Activated B cell treated with CpG ODN at 0.5 μM for 24 hours (primary cell): ENCODE measurements around the gene NDOR1. TPM values are rescaled to one million over a fixed set of nuclear protein-coding genes. Genes with fewer than 3 reads are reported as not detected.

Source experiments
- ATAC-seq: fragments of 200-7000 bp; cut with Tn5 transposase; one replicate; pipeline ENCODE4 v1.10.0; 2021; ENCODE audit warnings: low read depth, mild to moderate bottlenecking, moderate library complexity
- CTCF ChIA-PET: fragments of 350-600 bp; sonication (Branson Sonifier 250); formaldehyde crosslinking; loops from one replicate; lab custom pipeline; 2021; ENCODE audit warnings: antibody characterized with exemption; lab: Charles Lee
- POLR2A ChIA-PET: fragments of 350-600 bp; sonication (Branson Sonifier 250); formaldehyde crosslinking; loops from one replicate; lab custom pipeline; 2021; ENCODE audit warnings: antibody characterized with exemption; lab: Charles Lee
- DNase-seq: peaks from one replicate; pipeline ENCODE4 v3.0.0; 2022
- H3K27ac Mint-ChIP-seq: one replicate; pipeline ENCODE4 v1.8.0; 2020; ENCODE audit warnings: mixed read lengths
- H3K27me3 Mint-ChIP-seq: one replicate; pipeline ENCODE4 v1.8.0; 2021; ENCODE audit warnings: mixed read lengths
- H3K36me3 Mint-ChIP-seq: one replicate; pipeline ENCODE4 v1.8.0; 2021; ENCODE audit warnings: low read depth, mixed read lengths
- H3K4me1 Mint-ChIP-seq: one replicate; pipeline ENCODE4 v1.8.0; 2021; ENCODE audit warnings: mixed read lengths
- H3K4me3 Mint-ChIP-seq: one replicate; pipeline ENCODE4 v1.8.0; 2020; ENCODE audit warnings: mild to moderate bottlenecking, mixed read lengths
- H3K9me3 Mint-ChIP-seq: one replicate; pipeline ENCODE4 v1.8.0; 2020; ENCODE audit warnings: mixed read lengths
- intact Hi-C: fragments of 100-400 bp; cut with micrococcal nuclease; formaldehyde crosslinking; loops from one replicate; pipeline ENCODE4 v1.15.1; 2024
- total RNA-seq: library from RNA; stranded (reverse); gene quantifications from 2 replicates; pipeline ENCODE4 v1.2.3, GENCODE V29; 2022
- TF ChIP-seq, protein P1 (sequence below): fragments of 200-600 bp; IDR thresholded peaks from one replicate; pipeline ENCODE4 v1.8.0; 2022; ENCODE audit warnings: antibody characterized with exemption, mild to moderate bottlenecking

The NDOR1 gene
- total RNA-seq, 1 donor from 2014 or later, result 38.7 TPM

- ChIA-PET POLR2A (interaction anchor here (3.3 to 4.1 kb wide), 3 partner anchors 15 to 33 kb away, joined by 40 to 53 read pairs (median 46); partner anchors contain the start of genes ANAPC2, NDOR1, SSNA1 and TMEM203), CTCF (no interaction called here)
- ATAC-seq (no peak), DNase-seq (no peak)
- Mint-ChIP-seq H3K4me3 (peak overlapping the region; percentile 38), H3K27me3 (no peaks in the 10 kb centered on the region), H3K9me3 (no peaks in the 10 kb centered on the region), H3K27ac (no peak overlapping the region), H3K36me3 (peaks cover 4% of the 10 kb centered on the region), H3K4me1 (peaks cover 15% of the 10 kb centered on the region)
- intact Hi-C loops, result loop anchor here (10.0 kb wide), 2 partner anchors 276 to 336 kb away; partner anchors contain the start of genes C8G, FBXW5 and TRAF2
- TF ChIP-seq, protein P1, sequence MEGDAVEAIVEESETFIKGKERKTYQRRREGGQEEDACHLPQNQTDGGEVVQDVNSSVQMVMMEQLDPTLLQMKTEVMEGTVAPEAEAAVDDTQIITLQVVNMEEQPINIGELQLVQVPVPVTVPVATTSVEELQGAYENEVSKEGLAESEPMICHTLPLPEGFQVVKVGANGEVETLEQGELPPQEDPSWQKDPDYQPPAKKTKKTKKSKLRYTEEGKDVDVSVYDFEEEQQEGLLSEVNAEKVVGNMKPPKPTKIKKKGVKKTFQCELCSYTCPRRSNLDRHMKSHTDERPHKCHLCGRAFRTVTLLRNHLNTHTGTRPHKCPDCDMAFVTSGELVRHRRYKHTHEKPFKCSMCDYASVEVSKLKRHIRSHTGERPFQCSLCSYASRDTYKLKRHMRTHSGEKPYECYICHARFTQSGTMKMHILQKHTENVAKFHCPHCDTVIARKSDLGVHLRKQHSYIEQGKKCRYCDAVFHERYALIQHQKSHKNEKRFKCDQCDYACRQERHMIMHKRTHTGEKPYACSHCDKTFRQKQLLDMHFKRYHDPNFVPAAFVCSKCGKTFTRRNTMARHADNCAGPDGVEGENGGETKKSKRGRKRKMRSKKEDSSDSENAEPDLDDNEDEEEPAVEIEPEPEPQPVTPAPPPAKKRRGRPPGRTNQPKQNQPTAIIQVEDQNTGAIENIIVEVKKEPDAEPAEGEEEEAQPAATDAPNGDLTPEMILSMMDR, result no peak
These were observed 15.6 kb downstream of the NDOR1 start for GRCh38 chr9:137221095-137221505.

DNA sequence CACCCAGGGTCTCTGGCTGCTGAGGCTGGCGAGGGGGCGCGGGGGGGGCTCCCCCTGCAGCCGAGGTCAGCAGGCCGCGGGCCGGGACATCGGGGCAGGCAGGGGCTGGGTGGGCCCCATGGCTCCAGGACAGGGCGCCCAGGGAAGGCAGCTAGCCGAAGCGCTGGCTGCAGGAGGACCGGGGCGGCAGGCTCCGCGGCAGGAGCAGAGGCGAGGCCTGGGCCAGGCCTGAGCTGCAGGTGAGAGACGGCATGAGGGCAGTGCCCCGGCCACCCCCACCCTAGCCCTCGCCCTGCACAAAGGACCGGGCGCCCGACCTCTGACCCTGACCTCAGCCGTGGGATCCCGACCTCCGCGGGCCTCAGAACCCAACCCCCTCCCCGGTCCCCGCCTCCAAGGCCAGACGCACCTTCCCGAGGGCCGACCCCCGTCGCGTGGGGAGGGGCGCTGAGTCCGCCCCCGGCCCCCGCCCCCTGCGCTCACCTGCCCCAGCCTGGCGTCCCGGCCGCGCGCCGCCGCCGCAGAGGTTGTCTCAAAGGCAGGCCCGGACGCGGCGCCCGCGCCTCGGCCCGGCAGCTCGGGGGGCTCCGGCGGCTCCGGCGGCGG lies 16.1 kb downstream of the NDOR1 start:
- H3K27me3 Mint-ChIP-seq, result no peaks in the 10 kb centered on the region
- H3K9me3 Mint-ChIP-seq, result no peaks in the 10 kb centered on the region
- POLR2A ChIA-PET, result interaction anchor here (0.5 to 4.1 kb wide), 8 partner anchors 7 to 151 kb away, joined by 3 to 53 read pairs (median 14); partner anchors contain the start of genes ANAPC2, NDOR1, SAPCD2 and SSNA1
- peaks cover 2% of the 10 kb centered on the region for H3K36me3 Mint-ChIP-seq
- DNase-seq, result no peak
- CTCF ChIA-PET, result no interaction called here
- H3K4me1 Mint-ChIP-seq, result peaks cover 15% of the 10 kb centered on the region
- H3K27ac Mint-ChIP-seq, result no peak overlapping the region
- no peak for ATAC-seq
- no peak overlapping the region for H3K4me3 Mint-ChIP-seq
- intact Hi-C loops, result loop anchor here (2.0 to 10.0 kb wide), 4 partner anchors 71 to 431 kb away; partner anchors contain the start of genes C8G, FBXW5, TMEM141 and TRAF2
- TF ChIP-seq, protein P1, result no peak

- no peaks in the 10 kb centered on the region for H3K36me3 Mint-ChIP-seq
- DNase-seq (no peak), ATAC-seq (no peak)
- peak within 1 kb of the TSS; percentile 73 for H3K27ac Mint-ChIP-seq
- no peaks in the 10 kb centered on the region for H3K9me3 Mint-ChIP-seq
- TF ChIP-seq, protein P1, result no peak
- intact Hi-C loops, result loop anchor here (1.0 to 10.0 kb wide), 10 partner anchors 17 to 432 kb away; partner anchors contain the start of genes ANAPC2, C8G, FBXW5 and NDOR1
- H3K4me3 Mint-ChIP-seq, result peak within 1 kb of the TSS; percentile 83
- ChIA-PET CTCF (interaction anchor here (0.6 to 2.2 kb wide), 5 partner anchors 12 to 176 kb away, joined by 3 to 10 read pairs (median 3); partner anchors contain the start of genes MAN1B1 and NPDC1), POLR2A (interaction anchor here (0.5 to 4.1 kb wide), 35 partner anchors 8 to 495 kb away, joined by 3 to 53 read pairs (median 5); partner anchors contain the start of genes ANAPC2, MAN1B1, NDOR1 and NPDC1)
- H3K27me3 Mint-ChIP-seq, result no peaks in the 10 kb centered on the region
- peaks cover 17% of the 10 kb centered on the region for H3K4me1 Mint-ChIP-seq
These were observed 16.9 kb downstream of the NDOR1 start, which contains the start of gene RNF208 for GRCh38 chr9:137222190-137223077. Gene RNF208, minus strand, starts transcription at chr9:137222240. Its CDS starts 1,028 bp downstream, at chr9:137221212.

- ChIA-PET CTCF (interaction anchor here (0.6 to 2.2 kb wide), 6 partner anchors 11 to 177 kb away, joined by 3 to 10 read pairs (median 3); partner anchors contain the start of genes MAN1B1 and NPDC1), POLR2A (interaction anchor here (0.6 to 4.1 kb wide), 39 partner anchors 9 to 522 kb away, joined by 3 to 53 read pairs (median 5); partner anchors contain the start of genes ANAPC2, MAN1B1, NDOR1 and NPDC1)
- ATAC-seq (peak; percentile 93), DNase-seq (peak; percentile 97)
- TF ChIP-seq, protein P1, result no peak
- intact Hi-C loops, result loop anchor here (1.0 to 10.0 kb wide), 10 partner anchors 18 to 433 kb away; partner anchors contain the start of genes ANAPC2, C8G, FBXW5 and NDOR1
- Mint-ChIP-seq H3K27ac (peak overlapping the region; percentile 73), H3K27me3 (peaks cover 2% of the 10 kb centered on the region), H3K4me1 (peaks cover 20% of the 10 kb centered on the region), H3K9me3 (no peaks in the 10 kb centered on the region), H3K4me3 (peak overlapping the region; percentile 83), H3K36me3 (no peaks in the 10 kb centered on the region)
These were observed 17.8 kb downstream of the NDOR1 start for GRCh38 chr9:137223078-137223970.
